ENCODE data around the gene ATF7.
A peak's percentile ranks its signal among the peaks of the same experiment; 100 is the strongest.

DNA sequence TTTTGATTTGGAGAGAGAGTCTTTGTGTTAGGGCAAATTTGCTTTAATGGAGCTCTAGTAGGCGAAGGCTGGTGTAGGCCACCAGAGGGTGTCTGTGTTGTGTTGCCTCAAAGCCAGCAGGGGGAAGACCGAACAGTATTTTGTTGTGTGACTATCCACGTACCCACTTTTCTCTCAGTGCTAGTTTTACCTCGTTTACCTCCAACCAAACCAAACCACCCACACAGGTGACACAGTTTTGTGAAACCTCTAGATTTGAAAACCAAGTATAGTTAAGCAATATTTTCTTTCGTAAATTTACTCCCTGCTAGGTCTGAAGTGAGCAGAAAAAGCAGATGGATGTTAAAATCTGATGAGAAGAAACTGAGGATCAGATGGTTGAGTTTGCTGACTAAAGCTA, 82.6 kb downstream of the ATF7 start:
- TF ChIP-seq KLF17 (tag by site-specific recombination; IDR thresholded peaks at IDR 0.05) (no peak), CTCF (tag by site-specific recombination; IDR thresholded peaks at IDR 0.05) (peak; percentile 88), ZNF843 (tag by site-specific recombination; IDR thresholded peaks at IDR 0.05) (no peak), SP2 (tag by site-specific recombination; IDR thresholded peaks at IDR 0.05) (no peak), KLF1 (tag by site-specific recombination; IDR thresholded peaks at IDR 0.05) (no peak), ZEB2 (tag by site-specific recombination; IDR thresholded peaks at IDR 0.05) (no peak), ZNF639 (tag by site-specific recombination; IDR thresholded peaks at IDR 0.05) (no peak), ZNF184 (tag by site-specific recombination; IDR thresholded peaks at IDR 0.05) (no peak), ZBTB20 (tag by site-specific recombination; IDR thresholded peaks at IDR 0.05) (no peak), ZBTB26 (tag by site-specific recombination; optimal IDR thresholded peaks at IDR 0.05) (no peak), ELK4 (IDR thresholded peaks at IDR 0.05; ENCODE audit: borderline replicate concordance, low read depth, low read length) (no peak), REPIN1 (tag by site-specific recombination; IDR thresholded peaks at IDR 0.05; ENCODE audit: low read depth) (no peak)
- TF ChIP-seq, protein P1, sequence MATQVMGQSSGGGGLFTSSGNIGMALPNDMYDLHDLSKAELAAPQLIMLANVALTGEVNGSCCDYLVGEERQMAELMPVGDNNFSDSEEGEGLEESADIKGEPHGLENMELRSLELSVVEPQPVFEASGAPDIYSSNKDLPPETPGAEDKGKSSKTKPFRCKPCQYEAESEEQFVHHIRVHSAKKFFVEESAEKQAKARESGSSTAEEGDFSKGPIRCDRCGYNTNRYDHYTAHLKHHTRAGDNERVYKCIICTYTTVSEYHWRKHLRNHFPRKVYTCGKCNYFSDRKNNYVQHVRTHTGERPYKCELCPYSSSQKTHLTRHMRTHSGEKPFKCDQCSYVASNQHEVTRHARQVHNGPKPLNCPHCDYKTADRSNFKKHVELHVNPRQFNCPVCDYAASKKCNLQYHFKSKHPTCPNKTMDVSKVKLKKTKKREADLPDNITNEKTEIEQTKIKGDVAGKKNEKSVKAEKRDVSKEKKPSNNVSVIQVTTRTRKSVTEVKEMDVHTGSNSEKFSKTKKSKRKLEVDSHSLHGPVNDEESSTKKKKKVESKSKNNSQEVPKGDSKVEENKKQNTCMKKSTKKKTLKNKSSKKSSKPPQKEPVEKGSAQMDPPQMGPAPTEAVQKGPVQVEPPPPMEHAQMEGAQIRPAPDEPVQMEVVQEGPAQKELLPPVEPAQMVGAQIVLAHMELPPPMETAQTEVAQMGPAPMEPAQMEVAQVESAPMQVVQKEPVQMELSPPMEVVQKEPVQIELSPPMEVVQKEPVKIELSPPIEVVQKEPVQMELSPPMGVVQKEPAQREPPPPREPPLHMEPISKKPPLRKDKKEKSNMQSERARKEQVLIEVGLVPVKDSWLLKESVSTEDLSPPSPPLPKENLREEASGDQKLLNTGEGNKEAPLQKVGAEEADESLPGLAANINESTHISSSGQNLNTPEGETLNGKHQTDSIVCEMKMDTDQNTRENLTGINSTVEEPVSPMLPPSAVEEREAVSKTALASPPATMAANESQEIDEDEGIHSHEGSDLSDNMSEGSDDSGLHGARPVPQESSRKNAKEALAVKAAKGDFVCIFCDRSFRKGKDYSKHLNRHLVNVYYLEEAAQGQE (tag by site-specific recombination; IDR thresholded peaks at IDR 0.05): no peak

Data from HEK293 (cell line).